Colonic mucosa (tissue), 4 donors: Measurements from ENCODE around the gene LCNL1. TPM values are rescaled to one million over a fixed set of nuclear protein-coding genes. Genes with fewer than 3 reads are reported as not detected.

ENCODE experiments used
- DNase-seq: peaks from one replicate; pipeline ENCODE4 v3.0.0-alpha.2; 2020
- H3K27ac ChIP-seq: fragments of 200-600 bp; one replicate; pipeline ENCODE4 v1.8.0; 2021
- H3K27me3 ChIP-seq: fragments of 200-600 bp; one replicate; pipeline ENCODE4 v1.8.0; 2021
- H3K36me3 ChIP-seq: fragments of 200-600 bp; one replicate; pipeline ENCODE4 v1.8.0; 2021
- H3K4me1 ChIP-seq: fragments of 200-600 bp; one replicate; pipeline ENCODE4 v1.8.0; 2021; ENCODE audit warnings: mild to moderate bottlenecking
- H3K4me3 ChIP-seq: fragments of 200-600 bp; one replicate; pipeline ENCODE4 v1.8.0; 2021
- H3K9ac ChIP-seq, 2 donors: one replicate each; pipeline ENCODE4 v1.7.0; 2013; ENCODE audit warnings: control low read depth in 2 of 2, low read depth in 2 of 2, low read length in 2 of 2
- H3K9me3 ChIP-seq: fragments of 200-600 bp; one replicate; pipeline ENCODE4 v1.8.0; 2021
- intact Hi-C: fragments of 100-400 bp; cut with DNase I; formaldehyde crosslinking; loops from one replicate; pipeline ENCODE4 v1.14.1; 2022
- total RNA-seq, 2 donors: library from RNA; stranded (reverse); fragmentation: NEBNext Ultra II Directional in 1 of 2; extraction: Animal tissue kit (Norgen Biotek cat#: 25700) in 1 of 2; gene quantifications; one replicate each; pipeline ENCODE4 v1.2.1, GENCODE V29; 2021
- TF ChIP-seq, protein P1 (sequence below): fragments of 200-600 bp; IDR thresholded peaks from one replicate; pipeline ENCODE4 v1.8.0; 2022; ENCODE audit warnings: antibody characterized with exemption, mild to moderate bottlenecking
- donor health status: healthy.
- donor health status: DM: no; HTN: no; CAD: no.
- donor health status: DM: no; HTN: no; CAD: no.

Gene LCNL1
- total RNA-seq, 2 donors from 2014 or later: not detected

DNA sequence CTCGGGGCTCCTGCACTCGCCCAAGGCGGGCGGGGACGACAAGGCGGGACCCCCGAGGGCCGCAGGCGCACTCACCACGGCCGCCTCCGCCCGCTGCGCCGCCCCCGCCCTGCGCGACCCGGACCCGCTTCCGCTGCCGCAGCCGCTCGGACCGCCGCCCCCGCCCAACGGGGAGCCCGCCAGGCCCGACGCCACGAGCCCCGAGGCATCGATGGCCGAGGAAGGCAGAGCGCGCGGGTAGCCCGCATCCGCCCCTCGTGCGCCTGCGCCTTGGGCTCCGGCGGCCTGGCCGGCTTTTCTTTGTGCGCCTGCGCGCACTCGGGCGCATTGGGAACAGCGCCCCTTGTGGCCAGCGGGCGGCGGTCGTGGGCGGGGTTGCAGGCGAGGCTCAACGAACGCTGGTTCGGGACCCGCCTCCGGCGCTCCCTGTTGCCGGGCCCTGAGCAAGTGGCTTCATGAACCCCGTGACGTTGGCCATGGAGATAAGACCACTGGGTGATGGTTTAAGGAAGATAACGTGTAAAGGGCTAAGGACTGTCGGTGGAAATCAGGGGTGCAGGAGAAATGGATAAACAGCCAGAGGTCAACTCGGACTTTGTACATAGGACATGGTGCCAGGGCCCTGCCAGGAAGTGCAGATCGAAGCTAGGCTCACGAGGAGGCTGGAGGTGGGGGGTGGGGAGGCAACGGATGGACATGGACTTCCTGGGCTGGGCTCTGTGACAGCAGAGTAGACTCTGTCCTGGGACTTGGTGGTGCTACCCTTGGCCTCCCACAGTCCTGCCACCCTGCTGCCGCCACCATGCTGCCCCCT, 38.1 kb upstream of the LCNL1 start, which contains the start of the genes C8G and FBXW5:
TSS of gene C8G (plus strand) at position 725 of the 814 bp plus-strand sequence. CDS start at position 803, 78 bp downstream.
TSS of gene FBXW5 (minus strand) at position 220 of the 814 bp plus-strand sequence. CDS start 655 bp downstream, outside the sequence.
- peak within 1 kb of the TSS; percentile 87 for H3K27ac ChIP-seq
- intact Hi-C loops: loop anchor here (2.0 kb wide), 1 partner anchor 84 kb away; the partner anchor contains the start of gene ABCA2
- H3K9me3 ChIP-seq: no peaks in the 10 kb centered on the region
- TF ChIP-seq, protein P1, sequence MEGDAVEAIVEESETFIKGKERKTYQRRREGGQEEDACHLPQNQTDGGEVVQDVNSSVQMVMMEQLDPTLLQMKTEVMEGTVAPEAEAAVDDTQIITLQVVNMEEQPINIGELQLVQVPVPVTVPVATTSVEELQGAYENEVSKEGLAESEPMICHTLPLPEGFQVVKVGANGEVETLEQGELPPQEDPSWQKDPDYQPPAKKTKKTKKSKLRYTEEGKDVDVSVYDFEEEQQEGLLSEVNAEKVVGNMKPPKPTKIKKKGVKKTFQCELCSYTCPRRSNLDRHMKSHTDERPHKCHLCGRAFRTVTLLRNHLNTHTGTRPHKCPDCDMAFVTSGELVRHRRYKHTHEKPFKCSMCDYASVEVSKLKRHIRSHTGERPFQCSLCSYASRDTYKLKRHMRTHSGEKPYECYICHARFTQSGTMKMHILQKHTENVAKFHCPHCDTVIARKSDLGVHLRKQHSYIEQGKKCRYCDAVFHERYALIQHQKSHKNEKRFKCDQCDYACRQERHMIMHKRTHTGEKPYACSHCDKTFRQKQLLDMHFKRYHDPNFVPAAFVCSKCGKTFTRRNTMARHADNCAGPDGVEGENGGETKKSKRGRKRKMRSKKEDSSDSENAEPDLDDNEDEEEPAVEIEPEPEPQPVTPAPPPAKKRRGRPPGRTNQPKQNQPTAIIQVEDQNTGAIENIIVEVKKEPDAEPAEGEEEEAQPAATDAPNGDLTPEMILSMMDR: peak; percentile 97
- H3K4me1 ChIP-seq: peaks cover 10% of the 10 kb centered on the region
- peak within 1 kb of the TSS; percentile 84 to 93 for H3K9ac ChIP-seq
- H3K36me3 ChIP-seq: peaks cover 26% of the 10 kb centered on the region
- DNase-seq: peak; percentile 94
- no peaks in the 10 kb centered on the region for H3K27me3 ChIP-seq
- peak within 1 kb of the TSS; percentile 99 for H3K4me3 ChIP-seq

DNA sequence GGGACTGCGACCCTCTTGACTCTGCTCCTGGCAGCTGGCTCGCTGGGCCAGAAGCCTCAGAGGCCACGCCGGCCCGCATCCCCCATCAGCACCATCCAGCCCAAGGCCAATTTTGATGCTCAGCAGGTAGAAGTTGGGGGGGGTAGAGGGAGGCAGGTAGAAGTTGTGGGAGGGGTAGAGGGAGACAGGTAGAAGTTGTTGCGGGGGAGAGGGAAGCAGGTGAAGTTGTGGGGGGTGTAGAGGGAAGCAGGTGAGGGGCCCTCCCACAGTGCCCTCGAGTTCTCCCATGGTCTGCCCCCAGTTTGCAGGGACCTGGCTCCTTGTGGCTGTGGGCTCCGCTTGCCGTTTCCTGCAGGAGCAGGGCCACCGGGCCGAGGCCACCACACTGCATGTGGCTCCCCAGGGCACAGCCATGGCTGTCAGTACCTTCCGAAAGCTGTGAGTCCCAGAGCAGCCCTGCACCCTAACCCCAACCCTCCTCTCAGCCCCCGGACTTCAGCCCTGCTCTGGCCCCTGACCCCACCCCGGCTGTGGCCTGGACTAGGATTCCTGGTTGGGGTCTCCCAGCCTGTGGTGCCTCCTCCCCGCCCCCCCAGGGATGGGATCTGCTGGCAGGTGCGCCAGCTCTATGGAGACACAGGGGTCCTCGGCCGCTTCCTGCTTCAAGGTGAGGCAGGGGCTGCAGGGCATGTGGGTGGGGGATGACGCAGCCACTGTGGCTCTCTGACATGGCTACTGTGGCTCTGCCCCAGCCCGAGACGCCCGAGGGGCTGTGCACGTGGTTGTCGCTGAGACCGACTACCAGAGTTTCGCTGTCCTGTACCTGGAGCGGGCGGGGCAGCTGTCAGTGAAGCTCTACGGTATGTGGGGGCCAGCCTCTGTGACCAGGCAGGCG, 37.2 kb upstream of the LCNL1 start:
- Histone ChIP-seq H3K36me3 (peaks cover 22% of the 10 kb centered on the region), H3K9ac (peak overlapping the region in 1 of 2 donors; percentile 33)

DNA sequence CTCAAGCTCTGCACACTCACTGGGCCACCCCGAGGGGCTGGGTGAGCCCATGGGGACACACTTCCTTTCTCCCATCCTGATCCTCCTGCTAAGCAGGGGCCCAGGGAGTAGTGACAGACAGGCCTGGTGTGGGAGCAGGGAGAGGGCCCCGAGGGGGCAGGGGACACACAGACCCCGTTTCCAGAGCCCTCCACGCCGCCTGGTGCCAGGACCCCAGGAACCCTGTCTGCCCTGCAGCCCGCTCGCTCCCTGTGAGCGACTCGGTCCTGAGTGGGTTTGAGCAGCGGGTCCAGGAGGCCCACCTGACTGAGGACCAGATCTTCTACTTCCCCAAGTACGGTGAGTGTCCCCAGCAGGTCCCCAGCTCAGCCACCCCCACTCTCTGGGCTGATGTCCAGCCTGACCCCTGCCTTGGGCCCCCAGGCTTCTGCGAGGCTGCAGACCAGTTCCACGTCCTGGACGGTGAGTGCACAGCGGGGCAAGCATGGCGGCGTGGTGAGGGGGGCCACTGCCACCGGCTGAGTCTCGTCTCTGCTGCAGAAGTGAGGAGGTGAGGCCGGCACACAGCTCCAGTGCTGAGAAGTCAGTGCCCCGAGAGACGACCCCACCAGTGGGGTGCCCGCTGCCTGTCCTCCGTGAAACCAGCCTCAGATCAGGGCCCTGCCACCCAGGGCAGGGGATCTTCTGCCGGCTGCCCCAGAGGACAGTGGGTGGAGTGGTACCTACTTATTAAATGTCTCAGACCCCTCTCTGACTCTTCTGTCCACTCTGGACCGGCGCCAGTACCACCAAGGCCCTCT, 36.4 kb upstream of the LCNL1 start:
- no peaks in the 10 kb centered on the region for H3K27me3 ChIP-seq
- no peak overlapping the region for H3K9ac ChIP-seq
- H3K4me3 ChIP-seq: no peak overlapping the region
- peaks cover 11% of the 10 kb centered on the region for H3K4me1 ChIP-seq
- DNase-seq: no peak
- intact Hi-C loops: no loop called here
- no peaks in the 10 kb centered on the region for H3K9me3 ChIP-seq
- TF ChIP-seq, protein P1: no peak
- no peak overlapping the region for H3K27ac ChIP-seq
- H3K36me3 ChIP-seq: peaks cover 14% of the 10 kb centered on the region

More for the DNA sequence above, 37.2 kb upstream of the LCNL1 start:
- Histone ChIP-seq H3K4me1 (peaks cover 10% of the 10 kb centered on the region), H3K9me3 (no peaks in the 10 kb centered on the region), H3K27ac (no peak overlapping the region), H3K27me3 (no peaks in the 10 kb centered on the region), H3K4me3 (no peak overlapping the region)
- TF ChIP-seq, protein P1: no peak
- intact Hi-C loops: loop anchor here (2.0 kb wide), 1 partner anchor 83 kb away; the partner anchor contains the start of gene ABCA2
- DNase-seq: no peak

DNA sequence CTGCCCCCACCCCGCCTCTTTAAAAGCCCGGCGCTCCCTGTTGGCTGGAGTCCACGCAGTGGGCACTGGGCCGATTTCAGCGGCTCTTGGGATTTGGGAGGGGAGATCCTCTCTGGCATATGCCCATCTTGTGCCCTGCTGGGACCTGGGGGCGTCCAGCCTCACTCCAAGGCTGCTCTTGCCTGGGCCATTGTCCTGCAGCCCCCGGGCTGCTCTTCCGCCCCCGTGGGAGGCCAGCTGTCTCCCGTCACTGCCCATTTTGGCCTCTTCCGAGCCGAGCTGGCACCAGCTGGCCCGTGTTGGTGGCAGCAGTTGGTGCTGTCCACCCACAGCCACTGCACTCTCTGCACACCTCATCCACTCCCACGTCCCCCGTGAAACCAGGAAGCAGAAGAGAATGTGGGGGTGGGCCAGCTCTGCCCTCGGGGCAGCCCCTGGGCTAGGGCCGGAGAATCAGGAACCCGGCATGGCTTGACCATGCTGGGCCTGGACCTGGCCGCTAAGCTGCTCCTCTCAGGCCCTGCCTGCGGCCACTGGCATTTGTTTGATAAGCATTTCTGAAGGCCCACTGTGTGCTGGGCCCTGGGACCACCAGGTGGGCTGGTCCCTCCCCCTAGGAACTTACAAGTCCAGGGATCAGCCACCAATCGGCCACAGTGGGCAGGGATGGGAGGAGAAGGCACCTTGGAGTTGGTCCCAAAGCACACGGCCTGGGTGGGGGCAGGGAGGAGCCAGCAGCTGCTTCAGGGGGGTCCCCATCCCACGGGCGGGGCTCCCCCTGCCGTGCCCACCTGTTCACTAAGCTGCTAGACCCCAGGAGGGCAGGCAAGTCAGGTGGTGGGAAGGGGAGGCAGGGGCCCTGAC, 35.5 kb upstream of the LCNL1 start:
- intact Hi-C loops: no loop called here
- Histone ChIP-seq H3K4me3 (no peak overlapping the region), H3K9ac (peak overlapping the region in 1 of 2 donors; percentile 61), H3K36me3 (peaks cover 7% of the 10 kb centered on the region), H3K9me3 (no peaks in the 10 kb centered on the region), H3K4me1 (peaks cover 13% of the 10 kb centered on the region), H3K27ac (peak overlapping the region; percentile 98), H3K27me3 (no peaks in the 10 kb centered on the region)
- no peak for DNase-seq
- TF ChIP-seq, protein P1: no peak
